OCI-LY1 (cell line): ENCODE data around the gene THUMPD3.

Experiments
- H2AFZ ChIP-seq: fragments of 200-600 bp; sonication (generic), shearing (Covaris generic); 2 replicates; pipeline ENCODE4 v1.6.0; 2014; ENCODE audit warnings: antibody characterized with exemption, mild to moderate bottlenecking, low read length
- H3F3A ChIP-seq: fragments of 200-600 bp; sonication (generic), shearing (Covaris generic); 2 replicates; pipeline ENCODE4 v1.6.0; 2014; ENCODE audit warnings: mild to moderate bottlenecking, antibody characterized with exemption, low read length, moderate library complexity; ENCODE audit not compliant: insufficient read depth
- H3K27ac ChIP-seq: fragments of 200-600 bp; sonication (generic); 2 replicates; pipeline ENCODE4 v1.5.1; 2014; ENCODE audit warnings: low read length, mixed run types, mild to moderate bottlenecking, low read depth; ENCODE audit not compliant: poor library complexity, severe bottlenecking
- H3K27me3 ChIP-seq: fragments of 200-600 bp; sonication (generic); 2 replicates; pipeline ENCODE4 v1.6.0; 2014; ENCODE audit warnings: antibody characterized with exemption, mild to moderate bottlenecking, low read length, moderate library complexity; ENCODE audit not compliant: insufficient read depth
- H3K36me3 ChIP-seq: fragments of 200-600 bp; sonication (generic); 2 replicates; pipeline ENCODE4 v1.6.1; 2014; ENCODE audit warnings: mild to moderate bottlenecking, antibody characterized with exemption, low read length, moderate library complexity, mixed read lengths; ENCODE audit not compliant: insufficient read depth
- H3K4me1 ChIP-seq: fragments of 200-600 bp; sonication (generic); 2 replicates; pipeline ENCODE4 v1.5.1; 2014; ENCODE audit warnings: mild to moderate bottlenecking, low read length, moderate library complexity; ENCODE audit not compliant: insufficient read depth, severe bottlenecking
- H3K4me2 ChIP-seq: fragments of 200-600 bp; sonication (generic), shearing (Covaris generic); 2 replicates; pipeline ENCODE4 v1.6.1; 2014; ENCODE audit warnings: low read length
- H3K4me3 ChIP-seq: fragments of 200-600 bp; sonication (generic); 2 replicates; pipeline ENCODE4 v1.5.1; 2014; ENCODE audit warnings: low read length, low read depth, mild to moderate bottlenecking, mixed read lengths; ENCODE audit not compliant: poor library complexity, severe bottlenecking
- H3K79me2 ChIP-seq: fragments of 200-600 bp; shearing (Covaris generic); 2 replicates; pipeline ENCODE4 v1.6.1; 2016; ENCODE audit warnings: mixed run types, low read length, mixed read lengths; ENCODE audit not compliant: insufficient read depth
- H3K9ac ChIP-seq: fragments of 200-600 bp; sonication (generic), shearing (Covaris generic); 2 replicates; pipeline ENCODE4 v1.6.1; 2014; ENCODE audit warnings: mild to moderate bottlenecking, low read length, mixed read lengths
- H3K9me2 ChIP-seq: fragments of 200-600 bp; sonication (generic), shearing (Covaris generic); 2 replicates; pipeline ENCODE4 v1.6.1; 2014; ENCODE audit warnings: low read depth, mild to moderate bottlenecking, low read length, mixed read lengths
- H3K9me3 ChIP-seq: fragments of 200-600 bp; shearing (Covaris generic); 2 replicates; pipeline ENCODE4 v1.6.1; 2014; ENCODE audit warnings: low read length, mixed read lengths
- H4K20me1 ChIP-seq: fragments of 200-600 bp; sonication (generic), shearing (Covaris generic); 2 replicates; pipeline ENCODE4 v1.6.0; 2016; ENCODE audit warnings: mild to moderate bottlenecking, low read length; ENCODE audit not compliant: insufficient read depth
- CTCF ChIP-seq: fragments of 200-600 bp; sonication (generic), shearing (Covaris generic); IDR thresholded peaks from 2 replicates; pipeline ENCODE4 v1.5.1; 2017; ENCODE audit warnings: mild to moderate bottlenecking, antibody characterized with exemption, low read length, moderate library complexity, mixed read lengths
- EZH2 ChIP-seq: fragments of 200-600 bp; sonication (generic), shearing (Covaris generic); IDR thresholded peaks from 2 replicates; pipeline ENCODE4 v1.8.0; 2017; ENCODE audit warnings: borderline replicate concordance, mixed run types, mild to moderate bottlenecking, antibody characterized with exemption, low read length, moderate library complexity, mixed read lengths

THUMPD3 gene

GRCh38 chr3:9330166-9330703 is 32.6 kb upstream of the THUMPD3 start:
- Histone ChIP-seq H3F3A (no peaks in the 10 kb centered on the region), H3K27me3 (no peaks in the 10 kb centered on the region; the same call in 1 of the 2 replicates), H2AFZ (no peak overlapping the region), H3K9me2 (no peaks in the 10 kb centered on the region), H3K4me2 (no peak overlapping the region), H4K20me1 (no peaks in the 10 kb centered on the region), H3K36me3 (no peaks in the 10 kb centered on the region; the same call in 1 of the 2 replicates), H3K9ac (no peak overlapping the region), H3K9me3 (peaks cover 8% of the 10 kb centered on the region), H3K4me3 (no peak overlapping the region), H3K27ac (no peak overlapping the region), H3K79me2 (no peaks in the 10 kb centered on the region), H3K4me1 (no peaks in the 10 kb centered on the region)
- no peak for TF ChIP-seq CTCF
- no peak for TF ChIP-seq EZH2

GRCh38 chr3:9331171-9331570 is 31.7 kb upstream of the THUMPD3 start:
- no peaks in the 10 kb centered on the region for H3F3A ChIP-seq
- no peaks in the 10 kb centered on the region; the same call in 1 of the 2 replicates for H3K36me3 ChIP-seq
- no peaks in the 10 kb centered on the region for H3K9me2 ChIP-seq
- no peaks in the 10 kb centered on the region; the same call in 1 of the 2 replicates for H3K27me3 ChIP-seq
- no peaks in the 10 kb centered on the region for H3K79me2 ChIP-seq
- TF ChIP-seq EZH2 (no peak), CTCF (no peak)
- peaks cover 8% of the 10 kb centered on the region for H3K9me3 ChIP-seq
- H3K4me1 ChIP-seq, result no peaks in the 10 kb centered on the region
- no peak overlapping the region for H2AFZ ChIP-seq
- H4K20me1 ChIP-seq, result no peaks in the 10 kb centered on the region
- H3K4me3 ChIP-seq, result no peak overlapping the region
- no peak overlapping the region for H3K9ac ChIP-seq
- H3K4me2 ChIP-seq, result no peak overlapping the region
- no peak overlapping the region for H3K27ac ChIP-seq

GRCh38 chr3:9332250-9333030 is 30.4 kb upstream of the THUMPD3 start:
- H3F3A ChIP-seq, result no peaks in the 10 kb centered on the region
- H3K36me3 ChIP-seq, result no peaks in the 10 kb centered on the region; the same call in 1 of the 2 replicates
- H3K27ac ChIP-seq, result no peak overlapping the region
- no peak overlapping the region for H3K4me2 ChIP-seq
- H3K9me2 ChIP-seq, result no peaks in the 10 kb centered on the region
- H3K4me3 ChIP-seq, result no peak overlapping the region
- no peak overlapping the region for H3K9ac ChIP-seq
- no peak overlapping the region for H2AFZ ChIP-seq
- H3K9me3 ChIP-seq, result peaks cover 8% of the 10 kb centered on the region
- TF ChIP-seq CTCF (no peak), EZH2 (no peak)
- H3K4me1 ChIP-seq, result no peaks in the 10 kb centered on the region
- H4K20me1 ChIP-seq, result no peaks in the 10 kb centered on the region
- no peaks in the 10 kb centered on the region; the same call in 1 of the 2 replicates for H3K27me3 ChIP-seq
- H3K79me2 ChIP-seq, result no peaks in the 10 kb centered on the region
